Smooth muscle cell (in vitro differentiated cells): ENCODE data around the gene DDIT4. TPM values are rescaled to one million over a fixed set of nuclear protein-coding genes. Genes with fewer than 3 reads are reported as not detected.
"Not testable (repeated sequence)": the region's sequence is repeated elsewhere in the genome, so short reads cannot be mapped to it uniquely, and the experiment has no call there.

Experiments
- DNase-seq: peaks from one replicate; lab custom pipeline; 2025; ENCODE audit not compliant: unreplicated experiment; lab: John Stamatoyannopoulos, UW
- H2AFZ ChIP-seq: fragments of 200-600 bp; sonication (generic); 2 replicates; pipeline ENCODE4 v1.6.0; 2016; ENCODE audit warnings: antibody characterized with exemption, low read depth, mild to moderate bottlenecking
- H3F3A ChIP-seq: fragments of 200-600 bp; sonication (generic); 2 replicates; pipeline ENCODE4 v1.6.0; 2017; ENCODE audit warnings: antibody characterized with exemption, low read depth
- H3K27ac ChIP-seq: fragments of 200-600 bp; sonication (generic); 2 replicates; pipeline ENCODE4 v1.5.1; 2016; ENCODE audit warnings: low read depth, mild to moderate bottlenecking
- H3K27me3 ChIP-seq: fragments of 200-600 bp; sonication (generic); 2 replicates; pipeline ENCODE4 v1.6.1; 2016; ENCODE audit warnings: low read depth, mild to moderate bottlenecking
- H3K36me3 ChIP-seq: fragments of 200-600 bp; sonication (generic); 2 replicates; pipeline ENCODE4 v1.5.1; 2016; ENCODE audit warnings: low read depth
- H3K4me1 ChIP-seq: fragments of 200-600 bp; sonication (generic); 2 replicates; pipeline ENCODE4 v1.5.1; 2016; ENCODE audit warnings: low read depth
- H3K4me2 ChIP-seq: fragments of 200-600 bp; sonication (generic); 2 replicates; pipeline ENCODE4 v1.6.0; 2016; ENCODE audit warnings: mild to moderate bottlenecking
- H3K4me3 ChIP-seq: fragments of 200-600 bp; sonication (generic); 2 replicates; pipeline ENCODE4 v1.5.1; 2016; ENCODE audit warnings: mild to moderate bottlenecking
- H3K79me2 ChIP-seq: fragments of 200-600 bp; sonication (generic); 2 replicates; pipeline ENCODE4 v1.6.0; 2016; ENCODE audit warnings: low read depth, mild to moderate bottlenecking
- H3K9ac ChIP-seq: fragments of 200-600 bp; sonication (generic); 2 replicates; pipeline ENCODE4 v1.6.0; 2016; ENCODE audit warnings: low read depth
- H3K9me3 ChIP-seq: fragments of 200-600 bp; sonication (generic); replicated peaks from 2 replicates; pipeline ENCODE4 v1.5.1; 2016; ENCODE audit warnings: low read depth
- H4K20me1 ChIP-seq: fragments of 200-600 bp; sonication (generic); 2 replicates; pipeline ENCODE4 v1.6.0; 2016; ENCODE audit warnings: low read depth
- CTCF ChIP-seq: fragments of 200-600 bp; sonication (generic); IDR thresholded peaks from 2 replicates; pipeline ENCODE4 v1.5.1; 2017; ENCODE audit warnings: borderline replicate concordance, mild to moderate bottlenecking, antibody characterized with exemption; ENCODE audit not compliant: insufficient read depth, poor library complexity, severe bottlenecking
- WGBS: methylation state at CpG from one replicate; pipeline ENCODE4 v1.1.7; 2016; ENCODE audit warnings: low lambda C conversion rate; 5-methylcytosine and 5-hydroxymethylcytosine counted together
- polyA plus RNA-seq: library from polyadenylated mRNA; unstranded; fragments of >200 nt; fragmentation: Nextera tagmentation; extraction: Ambion mirVana; gene quantifications from 2 replicates; pipeline ENCODE4 v1.2.1, GENCODE V29; 2016
- total RNA-seq: library from RNA; depleted of rRNA; stranded (reverse); fragments of >200 nt; gene quantifications from 2 replicates; pipeline ENCODE4 v1.2.3, GENCODE V29; 2014

Gene DDIT4
- total and polyA plus RNA-seq, 2 experiments from 2014 or later = 198 to 248 TPM

DNA sequence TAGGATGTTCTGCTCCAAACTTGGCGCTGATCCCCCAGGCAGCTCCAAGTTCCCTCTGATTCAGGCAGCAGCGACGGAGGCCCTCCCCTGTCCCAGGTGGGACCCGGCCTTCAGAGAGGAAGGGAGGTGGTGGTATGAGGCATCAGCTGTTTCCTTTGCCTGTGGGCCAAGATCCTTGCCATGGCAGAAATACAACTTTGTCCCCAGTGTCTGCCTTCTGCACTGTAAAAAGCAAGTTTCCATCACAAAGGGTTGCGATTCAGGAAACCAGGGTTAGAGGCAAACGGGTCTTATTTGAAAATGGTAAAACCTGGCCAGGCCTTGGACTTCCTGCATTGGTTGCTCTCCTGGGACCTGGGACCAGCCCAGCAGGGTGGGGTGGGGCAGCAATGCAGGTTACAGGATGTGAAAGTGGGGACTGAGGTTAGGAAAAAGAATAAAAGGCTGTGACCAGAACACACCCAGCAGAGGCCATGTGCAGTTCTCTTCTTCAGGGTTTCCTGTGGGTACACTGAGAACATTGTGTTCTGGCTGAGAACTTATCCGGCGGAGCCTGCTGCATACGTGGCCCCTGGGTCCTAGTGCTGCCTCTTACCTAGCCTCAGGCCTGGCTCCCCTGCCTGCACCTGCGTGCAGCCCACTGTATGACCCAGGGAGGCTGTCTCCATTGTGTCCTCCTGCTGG, 25.1 kb upstream of the DDIT4 start:
- no peak overlapping the region for H3K9ac ChIP-seq
- peak overlapping the region; percentile 69 for H3K4me2 ChIP-seq
- peak overlapping the region; percentile 7 for H3K4me3 ChIP-seq

GRCh38 chr10:72249176-72249862, 24.4 kb upstream of the DDIT4 start:
- not testable (repeated sequence) for H4K20me1 ChIP-seq, H3K36me3 ChIP-seq, H3K9me3 ChIP-seq, H3K9ac ChIP-seq, H3K27me3 ChIP-seq, DNase-seq, H3K4me3 ChIP-seq, H3K79me2 ChIP-seq
- Histone ChIP-seq H3K27ac (peak overlapping the region; percentile 62), H3K4me2 (peak overlapping the region; percentile 69), H2AFZ (peak overlapping the region; percentile 72), H3F3A (peaks cover 43% of the 10 kb centered on the region), H3K4me1 (peaks cover 33% of the 10 kb centered on the region)
- WGBS = 95% methylated on average over 17 of the region's 17 CpGs

More for the DNA sequence above, 25.1 kb upstream of the DDIT4 start:
- WGBS = 37% methylated on average over 10 of the region's 10 CpGs
- DNase-seq = no peak
- peak overlapping the region; percentile 72 for H2AFZ ChIP-seq
- H3K27me3 ChIP-seq = no peaks in the 10 kb centered on the region
- peaks cover 50% of the 10 kb centered on the region for H3F3A ChIP-seq
- H3K79me2 ChIP-seq = no peaks in the 10 kb centered on the region
- no peaks in the 10 kb centered on the region for H4K20me1 ChIP-seq
- no peaks in the 10 kb centered on the region for H3K36me3 ChIP-seq
- no peak for TF ChIP-seq CTCF
- no peaks in the 10 kb centered on the region for H3K9me3 ChIP-seq
- peak overlapping the region; percentile 62 for H3K27ac ChIP-seq
- H3K4me1 ChIP-seq = peaks cover 33% of the 10 kb centered on the region

DNA sequence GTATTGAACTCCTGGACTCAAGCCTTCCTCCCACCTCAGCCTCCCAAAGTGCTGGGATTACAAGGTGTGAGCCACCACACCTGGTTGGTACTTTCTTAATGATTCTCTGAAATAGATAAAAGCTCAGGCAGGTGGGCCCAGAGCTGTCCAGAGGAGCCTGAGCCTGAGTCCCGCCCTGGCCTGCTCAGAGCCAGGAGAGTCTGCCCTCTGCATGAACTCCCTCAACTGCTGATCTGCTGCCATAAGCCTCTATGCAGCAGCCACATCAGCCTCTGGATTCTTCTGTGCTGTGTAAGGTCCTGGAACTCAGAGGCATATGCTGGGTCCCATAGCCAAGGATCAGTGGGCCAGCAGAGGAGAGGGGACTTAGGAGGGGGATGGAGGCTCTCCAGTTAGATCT, 23.1 kb upstream of the DDIT4 start:
- no peak for DNase-seq
- Histone ChIP-seq H3K4me1 (peaks cover 36% of the 10 kb centered on the region), H3K9ac (no peak overlapping the region), H3F3A (peaks cover 31% of the 10 kb centered on the region), H3K9me3 (no peaks in the 10 kb centered on the region), H3K4me2 (no peak overlapping the region), H3K79me2 (no peaks in the 10 kb centered on the region), H3K4me3 (no peak overlapping the region), H4K20me1 (no peaks in the 10 kb centered on the region), H2AFZ (no peak overlapping the region), H3K36me3 (no peaks in the 10 kb centered on the region), H3K27ac (no peak overlapping the region), H3K27me3 (no peaks in the 10 kb centered on the region)
- TF ChIP-seq CTCF = no peak
- 93% methylated on average over 1 of the region's 1 CpG for WGBS

GRCh38 chr10:72251635-72252034, 22.1 kb upstream of the DDIT4 start:
- no peaks in the 10 kb centered on the region for H3K27me3 ChIP-seq
- H3K79me2 ChIP-seq = no peaks in the 10 kb centered on the region
- peaks cover 21% of the 10 kb centered on the region for H3F3A ChIP-seq
- no peaks in the 10 kb centered on the region for H3K36me3 ChIP-seq
- H3K27ac ChIP-seq = no peak overlapping the region
- H3K4me1 ChIP-seq = peaks cover 31% of the 10 kb centered on the region
- no peaks in the 10 kb centered on the region for H3K9me3 ChIP-seq
- no peak overlapping the region for H3K9ac ChIP-seq
- no peak overlapping the region for H3K4me3 ChIP-seq
- no peaks in the 10 kb centered on the region for H4K20me1 ChIP-seq
- WGBS = over 99% methylated on average over 6 of the region's 6 CpGs
- H3K4me2 ChIP-seq = no peak overlapping the region
- no peak overlapping the region for H2AFZ ChIP-seq
- DNase-seq = no peak
- no peak for TF ChIP-seq CTCF
